Colonic mucosa (tissue), 4 donors: ENCODE data around the gene TST. TPM values are rescaled to one million over a fixed set of nuclear protein-coding genes. Genes with fewer than 3 reads are reported as not detected.

Experiments
- DNase-seq: peaks from one replicate; pipeline ENCODE4 v3.0.0-alpha.2; 2020
- H3K27ac ChIP-seq: fragments of 200-600 bp; one replicate; pipeline ENCODE4 v1.8.0; 2021
- H3K27me3 ChIP-seq: fragments of 200-600 bp; one replicate; pipeline ENCODE4 v1.8.0; 2021
- H3K36me3 ChIP-seq: fragments of 200-600 bp; one replicate; pipeline ENCODE4 v1.8.0; 2021
- H3K4me1 ChIP-seq: fragments of 200-600 bp; one replicate; pipeline ENCODE4 v1.8.0; 2021; ENCODE audit warnings: mild to moderate bottlenecking
- H3K4me3 ChIP-seq: fragments of 200-600 bp; one replicate; pipeline ENCODE4 v1.8.0; 2021
- H3K9ac ChIP-seq, 2 donors: one replicate each; pipeline ENCODE4 v1.7.0; 2013; ENCODE audit warnings: control low read depth in 2 of 2, low read depth in 2 of 2, low read length in 2 of 2
- H3K9me3 ChIP-seq: fragments of 200-600 bp; one replicate; pipeline ENCODE4 v1.8.0; 2021
- intact Hi-C: fragments of 100-400 bp; cut with DNase I; formaldehyde crosslinking; loops from one replicate; pipeline ENCODE4 v1.14.1; 2022
- total RNA-seq, 2 donors: library from RNA; stranded (reverse); fragmentation: NEBNext Ultra II Directional in 1 of 2; extraction: Animal tissue kit (Norgen Biotek cat#: 25700) in 1 of 2; gene quantifications; one replicate each; pipeline ENCODE4 v1.2.1, GENCODE V29; 2021
- TF ChIP-seq, protein P1 (sequence below): fragments of 200-600 bp; IDR thresholded peaks from one replicate; pipeline ENCODE4 v1.8.0; 2022; ENCODE audit warnings: antibody characterized with exemption, mild to moderate bottlenecking
- donor health status: healthy.
- donor health status: DM: no; HTN: no; CAD: no.
- donor health status: DM: no; HTN: no; CAD: no.

The TST gene
- 100 to 1,000 TPM; 410 to 474 TPM for total RNA-seq

DNA sequence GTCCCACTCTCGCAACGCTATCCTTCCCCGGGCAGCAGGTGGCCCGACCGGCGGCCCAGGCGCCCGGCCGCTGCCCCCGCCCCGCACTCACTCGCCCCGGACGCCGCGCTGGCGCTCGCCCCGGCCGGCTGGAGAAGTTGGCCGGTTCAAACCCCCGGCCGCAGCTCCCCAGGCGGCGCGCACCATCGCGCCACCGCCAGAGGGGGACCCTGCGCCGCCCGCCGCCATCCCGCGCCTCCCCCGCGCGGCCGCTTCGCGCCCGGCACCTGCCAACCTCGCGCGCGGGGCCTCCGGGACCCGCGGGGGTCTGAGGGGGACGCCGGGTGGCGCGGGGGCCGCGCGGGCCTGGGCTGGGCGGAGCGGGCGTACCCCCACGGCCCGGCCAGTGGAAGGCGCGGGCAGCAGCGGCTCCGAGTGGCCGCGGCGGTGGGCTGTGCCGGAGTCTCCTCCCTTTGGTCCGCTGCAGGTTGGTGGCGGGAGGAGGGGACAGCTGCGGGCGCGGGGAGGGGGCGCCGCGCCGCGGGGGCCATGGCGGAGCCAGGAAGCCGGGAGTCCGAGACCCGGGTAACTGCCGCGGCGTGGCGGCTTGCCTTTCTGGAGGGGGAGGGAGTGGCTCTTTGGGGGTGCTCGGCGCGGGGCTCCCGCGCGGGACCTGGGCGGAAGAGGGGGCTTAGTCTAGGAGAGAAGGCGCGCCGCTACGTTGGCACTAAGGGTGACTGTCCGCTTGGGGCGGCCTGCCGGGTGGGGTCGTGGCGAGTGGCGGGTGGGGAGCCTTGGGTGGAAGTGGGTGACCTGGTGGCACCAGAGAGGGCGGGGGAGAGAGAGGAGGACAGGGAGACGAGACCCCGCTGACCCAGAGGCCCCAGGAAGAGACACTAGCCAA, at the start of gene TST, which contains the start of gene MPST:
Gene TST, minus strand, starts transcription at position 139 of the 883 bp plus-strand sequence. CDS start 715 bp downstream, outside the sequence.
Gene MPST, plus strand, starts transcription at position 434 of the 883 bp plus-strand sequence. Its CDS starts 95 bp downstream, at position 529.
- no peaks in the 10 kb centered on the region for H3K9me3 ChIP-seq
- peak; percentile 80 for DNase-seq
- H3K4me3 ChIP-seq = peak within 1 kb of the TSS; percentile 87
- H3K9ac ChIP-seq = peak within 1 kb of the TSS; percentile 94 to 97
- TF ChIP-seq, protein P1, sequence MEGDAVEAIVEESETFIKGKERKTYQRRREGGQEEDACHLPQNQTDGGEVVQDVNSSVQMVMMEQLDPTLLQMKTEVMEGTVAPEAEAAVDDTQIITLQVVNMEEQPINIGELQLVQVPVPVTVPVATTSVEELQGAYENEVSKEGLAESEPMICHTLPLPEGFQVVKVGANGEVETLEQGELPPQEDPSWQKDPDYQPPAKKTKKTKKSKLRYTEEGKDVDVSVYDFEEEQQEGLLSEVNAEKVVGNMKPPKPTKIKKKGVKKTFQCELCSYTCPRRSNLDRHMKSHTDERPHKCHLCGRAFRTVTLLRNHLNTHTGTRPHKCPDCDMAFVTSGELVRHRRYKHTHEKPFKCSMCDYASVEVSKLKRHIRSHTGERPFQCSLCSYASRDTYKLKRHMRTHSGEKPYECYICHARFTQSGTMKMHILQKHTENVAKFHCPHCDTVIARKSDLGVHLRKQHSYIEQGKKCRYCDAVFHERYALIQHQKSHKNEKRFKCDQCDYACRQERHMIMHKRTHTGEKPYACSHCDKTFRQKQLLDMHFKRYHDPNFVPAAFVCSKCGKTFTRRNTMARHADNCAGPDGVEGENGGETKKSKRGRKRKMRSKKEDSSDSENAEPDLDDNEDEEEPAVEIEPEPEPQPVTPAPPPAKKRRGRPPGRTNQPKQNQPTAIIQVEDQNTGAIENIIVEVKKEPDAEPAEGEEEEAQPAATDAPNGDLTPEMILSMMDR = no peak
- no peaks in the 10 kb centered on the region for H3K36me3 ChIP-seq
- intact Hi-C loops = no loop called here
- no peaks in the 10 kb centered on the region for H3K27me3 ChIP-seq
- peaks cover 49% of the 10 kb centered on the region for H3K4me1 ChIP-seq
- peak within 1 kb of the TSS; percentile 99 for H3K27ac ChIP-seq

DNA sequence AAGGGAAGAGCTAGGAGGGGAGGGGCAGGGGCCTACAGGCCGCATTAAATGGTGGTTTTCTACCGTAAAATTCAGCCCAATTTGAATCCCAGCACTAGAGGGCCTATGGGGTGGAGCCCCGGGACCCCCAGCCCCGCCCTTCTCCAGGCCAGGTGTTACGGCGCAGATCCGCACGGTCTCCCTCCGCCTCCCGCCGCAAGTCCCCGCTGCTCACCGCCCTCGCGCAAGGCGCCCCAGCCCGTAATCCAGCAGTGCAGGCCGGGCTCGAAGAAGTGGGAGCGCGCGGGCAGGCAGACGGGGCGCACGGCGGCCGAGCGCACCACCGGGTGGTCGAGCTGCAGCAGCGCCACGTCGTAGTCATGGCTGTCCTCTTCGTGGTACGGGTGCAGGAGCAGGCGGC, 49.6 kb upstream of the TST start:
- H3K27me3 ChIP-seq = peaks cover 10% of the 10 kb centered on the region
- no peak for DNase-seq
- intact Hi-C loops = no loop called here

GRCh38 chr22:37067428-37067827, 48.2 kb upstream of the TST start:
- H3K27me3 ChIP-seq = peaks cover 10% of the 10 kb centered on the region
- H3K4me1 ChIP-seq = no peaks in the 10 kb centered on the region
- intact Hi-C loops = no loop called here
- no peak overlapping the region for H3K27ac ChIP-seq
- no peaks in the 10 kb centered on the region for H3K36me3 ChIP-seq
- no peak for DNase-seq
- TF ChIP-seq, protein P1 = no peak
- H3K4me3 ChIP-seq = no peak overlapping the region
- no peaks in the 10 kb centered on the region for H3K9me3 ChIP-seq
- no peak overlapping the region for H3K9ac ChIP-seq

More for the DNA sequence above, 49.6 kb upstream of the TST start:
- Histone ChIP-seq H3K4me3 (no peak overlapping the region), H3K9me3 (no peaks in the 10 kb centered on the region), H3K27ac (no peak overlapping the region), H3K9ac (no peak overlapping the region), H3K4me1 (no peaks in the 10 kb centered on the region), H3K36me3 (no peaks in the 10 kb centered on the region)
- TF ChIP-seq, protein P1 = no peak

- intact Hi-C loops = no loop called here
- Histone ChIP-seq H3K4me3 (no peak overlapping the region), H3K27ac (no peak overlapping the region), H3K4me1 (no peaks in the 10 kb centered on the region), H3K9ac (no peak overlapping the region), H3K27me3 (peaks cover 10% of the 10 kb centered on the region), H3K36me3 (no peaks in the 10 kb centered on the region), H3K9me3 (no peaks in the 10 kb centered on the region)
- TF ChIP-seq, protein P1 = no peak
- DNase-seq = no peak
Observed at GRCh38 chr22:37065961-37066360, 46.7 kb upstream of the TST start.

GRCh38 chr22:37065180-37065579, 45.9 kb upstream of the TST start:
- Histone ChIP-seq H3K4me1 (no peaks in the 10 kb centered on the region), H3K36me3 (no peaks in the 10 kb centered on the region), H3K9me3 (no peaks in the 10 kb centered on the region), H3K27me3 (peaks cover 10% of the 10 kb centered on the region), H3K27ac (no peak overlapping the region), H3K4me3 (no peak overlapping the region), H3K9ac (no peak overlapping the region)
- intact Hi-C loops = no loop called here
- no peak for DNase-seq
- TF ChIP-seq, protein P1 = no peak
